LNCaP clone FGC (cell line): ENCODE results near the gene ZNF385D.

Experiments used
- DNase-seq: peaks from one replicate; pipeline ENCODE4 v3.0.0-alpha.2; 2011; ENCODE audit warnings: low read depth
- H3K4me3 ChIP-seq: 2 replicates; pipeline ENCODE4 v1.5.1; 2011; ENCODE audit warnings: mild to moderate bottlenecking, low read depth, low read length, control low read depth
- CTCF ChIP-seq: IDR thresholded peaks from 2 replicates; pipeline ENCODE4 v1.5.1; 2012; ENCODE audit warnings: mild to moderate bottlenecking; ENCODE audit not compliant: control insufficient read depth, insufficient read depth; ENCODE audit errors: extremely low read depth

ZNF385D gene, protein sequence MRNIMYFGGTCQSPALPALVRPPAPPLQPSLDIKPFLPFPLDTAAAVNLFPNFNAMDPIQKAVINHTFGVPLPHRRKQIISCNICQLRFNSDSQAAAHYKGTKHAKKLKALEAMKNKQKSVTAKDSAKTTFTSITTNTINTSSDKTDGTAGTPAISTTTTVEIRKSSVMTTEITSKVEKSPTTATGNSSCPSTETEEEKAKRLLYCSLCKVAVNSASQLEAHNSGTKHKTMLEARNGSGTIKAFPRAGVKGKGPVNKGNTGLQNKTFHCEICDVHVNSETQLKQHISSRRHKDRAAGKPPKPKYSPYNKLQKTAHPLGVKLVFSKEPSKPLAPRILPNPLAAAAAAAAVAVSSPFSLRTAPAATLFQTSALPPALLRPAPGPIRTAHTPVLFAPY

GRCh38 chr3:21750831-21751391, at the start of gene ZNF385D:
ZNF385D (minus strand) TSS chr3:21751210; CDS start chr3:21750916, 294 bp downstream.
- DNase-seq: no peak
- no peak within 1 kb of the TSS for H3K4me3 ChIP-seq
- no peak for TF ChIP-seq CTCF

DNA sequence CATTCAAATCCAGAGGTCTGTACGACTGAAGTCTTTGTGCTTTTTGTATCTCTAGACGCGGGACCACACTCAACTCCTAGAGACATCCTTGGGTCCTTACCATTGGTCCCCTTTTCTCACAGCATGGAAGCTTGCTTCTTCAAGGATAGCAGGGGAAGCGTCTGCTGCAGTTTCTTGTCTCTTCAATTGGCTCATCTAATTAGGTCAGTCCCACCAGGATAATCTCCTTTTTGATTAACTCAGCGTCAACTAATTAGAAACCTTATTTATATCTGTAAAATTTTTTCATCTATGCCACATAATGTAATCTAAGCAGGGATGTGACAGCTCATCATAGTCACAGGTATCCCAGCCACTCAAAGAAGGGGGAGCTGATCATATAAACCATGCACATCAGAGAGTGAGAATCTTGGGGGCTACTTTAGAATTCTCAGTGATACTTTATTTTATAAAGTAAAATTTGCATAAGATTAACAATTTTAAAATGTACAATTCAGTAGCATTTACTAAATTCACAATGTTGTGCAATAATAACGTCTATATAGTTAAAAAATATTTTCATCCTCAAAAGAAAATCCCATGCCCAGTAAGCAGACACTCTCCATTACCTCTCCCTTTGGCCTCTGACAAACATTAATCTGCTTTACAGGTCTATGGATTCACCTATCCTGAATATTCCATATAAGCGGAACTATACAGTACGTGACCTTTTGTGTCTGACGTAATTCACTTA, 47.5 kb upstream of the ZNF385D start:
- DNase-seq: no peak
- no peak overlapping the region for H3K4me3 ChIP-seq
- no peak for TF ChIP-seq CTCF

DNA sequence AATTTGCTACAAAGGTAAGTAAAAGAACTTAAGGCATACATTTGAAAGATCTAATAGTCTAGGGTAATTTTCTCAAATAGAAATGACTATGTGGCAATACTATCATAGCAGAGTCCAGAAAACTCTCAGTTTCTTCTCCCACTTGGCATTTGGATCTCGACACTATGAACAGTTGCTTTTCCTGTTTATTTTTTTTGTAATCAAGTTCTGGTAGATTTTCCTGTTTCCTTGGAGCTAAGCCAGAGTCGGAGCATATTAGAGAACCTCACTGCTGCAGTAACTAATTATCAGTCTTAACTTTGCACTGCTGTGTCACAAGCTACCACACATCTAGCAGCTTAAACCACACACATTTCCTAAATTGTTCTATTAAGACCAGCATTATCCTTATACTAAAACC, 44.9 kb upstream of the ZNF385D start:
- no peak for DNase-seq
- H3K4me3 ChIP-seq: no peak overlapping the region
- no peak for TF ChIP-seq CTCF

DNA sequence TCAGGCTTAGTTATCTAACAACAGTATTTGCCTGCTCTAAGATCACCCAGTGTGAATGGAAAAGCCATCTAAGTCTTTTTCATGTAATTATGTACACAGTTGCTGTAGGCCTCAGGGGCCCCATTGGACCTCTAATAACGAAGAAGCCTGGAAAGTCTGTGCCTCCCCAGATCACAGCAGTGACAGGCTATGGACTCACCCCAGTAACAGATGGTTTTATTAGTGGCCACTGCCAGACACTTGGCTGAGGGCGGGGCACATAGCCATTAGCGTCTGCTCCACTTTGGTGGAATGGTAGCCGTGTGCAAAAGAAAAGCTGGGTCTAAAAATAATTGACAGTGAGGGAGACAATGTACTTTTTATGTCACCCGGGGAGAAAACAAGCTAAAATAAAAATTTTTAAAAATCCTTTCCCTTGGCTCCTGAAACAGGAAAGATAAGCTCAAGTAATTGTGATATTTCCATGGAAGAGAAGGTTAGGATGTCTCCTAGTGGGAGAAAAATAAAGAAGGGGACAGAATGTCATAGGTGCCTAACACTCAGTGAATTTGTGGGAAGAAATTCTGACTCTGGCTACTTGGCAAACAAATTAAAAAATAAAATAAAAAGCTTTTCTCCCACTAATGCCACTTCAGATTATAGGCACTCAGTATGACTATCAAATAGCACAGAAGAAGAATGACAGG, 44.3 kb upstream of the ZNF385D start:
- no peak for TF ChIP-seq CTCF
- H3K4me3 ChIP-seq: no peak overlapping the region
- DNase-seq: no peak

- no peak for DNase-seq
- no peak overlapping the region for H3K4me3 ChIP-seq
- TF ChIP-seq CTCF: no peak
Measured at GRCh38 chr3:21794291-21794690, 43.3 kb upstream of the ZNF385D start.

DNA sequence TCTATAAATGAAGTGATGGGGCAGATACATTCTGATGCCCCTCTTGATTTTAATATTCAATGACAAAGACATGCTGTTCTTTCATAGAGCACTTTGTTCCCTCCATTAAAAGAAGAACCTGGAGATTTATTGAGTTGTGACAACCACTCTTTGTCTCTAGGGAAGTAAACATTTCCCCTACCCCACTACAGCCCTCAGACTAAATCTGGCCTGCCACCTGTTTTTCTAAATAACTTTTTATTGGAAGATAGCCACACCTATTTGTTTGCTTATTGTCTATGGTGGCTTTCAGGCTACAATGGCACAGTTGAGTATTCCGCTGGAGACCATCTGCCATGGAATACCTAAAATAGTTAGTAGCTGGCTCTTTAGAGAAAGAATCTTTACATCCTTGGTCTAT, 41.2 kb upstream of the ZNF385D start:
- H3K4me3 ChIP-seq: no peak overlapping the region
- TF ChIP-seq CTCF: no peak
- DNase-seq: no peak
